GM19025 (cell line): ENCODE data around the gene ZIC4.

Experiments
- ATAC-seq: cut with Tn5 transposase; IDR thresholded peaks from one replicate; pipeline ENCODE4 v1.9.1; 2021; ENCODE audit warnings: mild to moderate bottlenecking, low read depth, moderate library complexity; ENCODE audit not compliant: unreplicated experiment

The ZIC4 gene

DNA sequence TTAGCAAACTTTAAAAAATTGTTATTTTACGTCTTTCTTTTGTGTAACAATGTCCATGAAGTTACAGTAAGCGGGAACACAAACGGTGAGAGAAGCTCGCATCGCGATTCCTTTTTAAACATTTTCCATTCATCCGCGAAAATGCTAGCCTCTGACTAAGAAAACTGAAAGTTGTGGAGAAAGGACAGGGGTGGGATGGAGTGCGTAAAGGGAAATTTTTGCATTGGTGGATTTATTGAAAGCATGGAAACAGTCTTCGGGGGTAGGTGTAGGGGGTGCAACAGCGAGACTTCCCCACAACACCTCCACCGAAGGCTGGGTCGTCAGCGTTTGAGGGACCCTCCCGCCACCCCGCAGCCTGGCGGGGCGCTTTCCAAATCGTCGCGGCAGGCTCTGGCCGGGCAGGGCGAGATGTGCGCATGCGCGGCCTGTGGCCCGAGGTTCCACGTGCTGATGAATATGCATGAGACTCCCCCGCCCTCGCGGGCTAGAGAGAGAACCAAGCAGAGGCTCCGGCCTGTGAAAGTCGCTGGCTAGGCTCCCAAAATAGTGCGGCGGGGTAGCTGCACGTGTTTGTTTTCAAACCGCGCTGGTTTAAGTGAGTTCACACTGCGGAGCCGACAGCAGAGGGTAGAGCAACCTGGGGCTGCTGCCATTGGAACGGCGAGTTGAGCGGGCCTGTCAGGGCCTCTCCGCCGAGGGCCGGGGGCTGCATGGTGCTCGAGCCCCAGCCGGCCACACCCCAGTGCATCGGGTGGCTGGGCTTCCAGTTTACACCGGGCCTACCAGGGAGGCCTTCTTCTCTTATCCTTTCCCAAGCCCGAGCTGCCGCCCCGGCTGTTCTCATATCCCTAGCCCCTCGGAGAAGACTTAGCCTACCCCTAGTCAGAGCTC lies 12.7 kb upstream of the ZIC4 start:
- ATAC-seq, result no peak

DNA sequence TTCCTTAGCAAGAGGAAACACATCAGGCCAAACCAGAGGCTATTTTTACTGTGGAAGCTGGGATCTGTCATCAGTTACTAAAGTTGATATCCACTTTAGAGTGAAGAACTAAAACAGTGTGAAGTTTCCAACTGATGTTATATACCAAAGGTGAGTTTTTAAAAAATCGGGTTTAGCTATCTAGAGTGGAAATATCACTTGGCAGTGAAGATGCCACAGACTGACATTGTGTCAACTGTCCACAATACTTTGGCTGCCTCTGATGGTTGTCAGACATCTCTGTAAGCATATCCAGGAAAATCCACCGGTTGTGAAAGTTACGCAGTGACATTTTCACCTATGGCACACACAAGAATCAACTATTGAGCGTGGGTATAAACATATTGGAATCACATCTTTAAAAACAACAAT lies 12.0 kb upstream of the ZIC4 start:
- ATAC-seq, result no peak

DNA sequence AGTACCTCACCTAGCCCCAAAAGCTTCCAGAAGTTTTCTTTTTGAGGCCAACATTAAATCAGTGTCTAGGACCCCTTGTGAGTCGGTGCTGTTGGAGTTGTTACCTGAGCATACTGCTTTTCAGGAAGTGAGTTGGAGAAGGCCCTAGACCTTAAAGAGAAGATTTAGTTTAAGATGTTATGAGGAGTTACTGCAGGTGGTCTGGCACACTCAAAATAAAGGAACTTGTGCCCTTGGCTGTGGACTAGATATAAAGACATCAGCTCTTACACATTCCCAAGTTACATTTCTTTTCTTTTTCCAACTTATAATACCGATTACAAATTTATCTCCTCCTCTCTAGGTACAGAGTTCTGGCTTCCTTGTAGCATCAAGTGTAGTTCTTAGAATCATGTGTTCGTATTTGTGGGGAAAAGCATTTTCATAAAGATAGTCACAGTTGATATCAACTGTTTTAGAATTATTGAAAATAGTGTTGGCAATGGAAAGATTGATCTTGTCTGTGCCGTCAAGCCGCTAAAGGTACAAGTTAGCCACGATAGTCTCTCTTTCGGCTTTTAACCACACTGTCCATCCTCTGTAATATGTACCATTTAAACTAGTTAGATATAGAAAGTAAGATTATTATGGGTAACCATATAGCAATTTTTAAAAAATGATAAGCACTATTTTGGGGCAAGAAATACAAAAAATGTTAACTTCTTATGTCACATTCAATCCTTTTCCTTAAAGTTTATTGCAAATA lies 11.4 kb upstream of the ZIC4 start:
- ATAC-seq, result no peak

DNA sequence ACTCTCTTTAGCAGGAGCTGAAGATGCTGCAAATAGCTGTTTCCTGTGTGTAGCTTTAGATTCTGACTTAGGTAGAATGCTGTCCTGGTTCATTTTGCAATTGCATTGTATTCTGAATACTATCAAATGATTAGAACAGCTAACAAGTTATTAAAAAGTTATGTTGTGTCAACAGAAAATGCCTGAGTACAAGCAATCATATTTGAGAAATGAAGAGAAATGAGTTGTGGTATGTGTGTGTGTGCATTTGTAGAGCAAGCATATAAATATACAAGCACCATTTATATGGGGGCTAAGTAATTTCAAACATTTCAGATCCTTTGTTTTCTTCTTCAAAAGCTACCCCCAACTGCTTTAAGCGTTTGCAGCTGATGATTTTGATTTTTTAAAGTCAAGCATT lies 10.6 kb upstream of the ZIC4 start:
- ATAC-seq, result no peak

DNA sequence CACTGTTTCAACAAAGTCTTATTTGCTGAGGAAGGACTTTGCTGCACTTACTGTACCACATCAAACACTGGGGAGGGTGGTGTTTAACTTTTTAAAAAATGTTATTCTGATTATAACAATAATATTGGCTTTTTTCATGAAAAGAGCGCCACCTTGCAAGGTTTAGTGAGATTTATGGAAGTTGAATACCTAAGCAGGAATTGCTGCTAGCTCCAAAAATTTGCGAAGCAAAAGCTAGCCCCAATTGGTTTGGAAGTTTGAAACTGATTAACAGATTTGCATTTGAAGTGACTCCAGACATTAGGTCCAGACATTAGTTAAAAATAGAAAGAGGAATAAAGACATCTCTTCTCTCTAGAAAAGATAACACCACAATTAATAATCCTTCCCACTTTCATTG lies 9.5 kb upstream of the ZIC4 start:
- no peak for ATAC-seq

DNA sequence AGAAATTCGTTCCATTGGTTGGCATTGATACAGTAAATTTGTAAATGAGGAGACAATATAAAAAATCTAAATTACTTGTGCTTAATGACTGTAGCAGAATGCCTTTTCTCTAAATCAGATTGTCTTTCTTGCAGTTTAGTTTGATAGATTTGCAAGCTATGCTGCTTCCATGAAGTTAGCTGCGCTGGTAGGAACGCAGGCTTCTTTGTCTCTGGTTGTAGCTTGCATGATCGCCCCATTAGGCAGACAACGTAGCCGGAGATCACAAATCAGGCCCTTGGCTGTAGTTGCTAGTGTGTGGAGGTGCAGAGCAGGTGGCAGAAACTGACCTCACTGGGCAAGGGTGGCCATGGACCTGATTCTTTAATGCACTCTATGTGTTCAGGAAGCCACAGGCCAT lies 8.9 kb upstream of the ZIC4 start:
- ATAC-seq, result no peak

DNA sequence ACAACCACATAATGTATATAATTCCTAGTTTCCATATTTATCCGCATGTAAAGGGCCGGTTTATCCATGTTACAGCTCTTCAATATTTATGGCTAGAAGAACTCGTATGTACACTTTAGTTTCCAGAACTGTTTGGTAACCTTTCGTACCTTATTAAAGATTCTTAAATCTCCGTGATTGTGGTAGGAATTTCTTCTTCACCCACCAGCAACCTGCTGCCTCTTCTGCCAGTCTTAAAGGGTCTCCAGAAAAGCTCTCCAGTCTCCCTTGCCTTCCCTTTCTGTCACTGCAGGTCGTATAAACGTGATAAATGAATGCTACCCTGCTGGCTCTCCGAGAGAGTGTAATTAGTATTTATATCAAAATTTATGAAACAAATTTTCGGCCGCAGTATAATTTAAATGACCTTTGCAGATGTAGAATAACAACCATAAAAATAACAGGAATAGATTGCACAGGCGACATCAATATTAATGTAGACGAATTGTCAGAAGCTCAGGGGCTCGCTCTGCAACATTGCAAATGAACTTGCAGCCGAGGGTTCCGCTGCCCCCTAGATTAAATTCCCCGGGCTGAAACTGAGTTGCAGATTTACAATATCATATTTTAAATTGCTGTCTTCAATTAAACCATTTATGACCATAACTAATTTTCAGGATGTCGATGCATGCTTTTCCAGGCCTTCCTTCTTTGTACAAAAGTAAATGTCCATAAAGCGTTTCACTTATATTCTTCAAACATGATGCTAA lies 8.2 kb upstream of the ZIC4 start:
- ATAC-seq, result no peak

DNA sequence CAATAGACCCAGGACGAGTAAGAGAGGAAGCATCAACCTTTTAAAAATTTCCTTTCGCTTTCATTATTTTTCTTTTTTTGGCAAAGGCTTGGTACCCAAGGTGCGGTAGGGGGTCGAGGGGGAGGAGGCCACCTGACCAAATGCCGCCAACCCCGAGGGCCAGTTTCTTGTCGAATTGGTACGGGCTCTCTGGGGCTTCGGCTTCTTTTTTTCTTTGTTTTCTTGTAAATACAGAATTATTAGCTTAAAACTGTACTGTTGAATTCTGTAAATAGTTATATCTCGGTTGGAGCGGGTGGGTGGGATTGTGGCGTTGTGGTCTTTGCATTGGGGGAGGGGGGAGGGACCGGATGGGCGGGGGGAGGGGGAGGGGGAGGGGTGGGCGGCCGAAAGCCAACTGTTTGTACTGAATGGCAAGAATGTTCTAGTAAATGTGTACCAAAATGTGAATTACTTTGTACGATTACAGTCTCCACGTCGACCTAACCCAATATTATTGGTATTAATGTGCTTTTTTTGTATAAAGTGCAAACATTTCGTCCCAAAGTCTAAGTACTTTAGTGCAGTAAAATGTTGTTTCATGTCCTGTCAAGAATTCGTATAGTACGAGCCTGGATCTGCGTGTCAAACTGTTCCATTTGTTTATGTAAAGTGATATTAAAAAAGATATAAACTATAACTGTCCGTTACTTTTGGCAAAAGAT lies 7.5 kb upstream of the ZIC4 start:
- ATAC-seq, result no peak

DNA sequence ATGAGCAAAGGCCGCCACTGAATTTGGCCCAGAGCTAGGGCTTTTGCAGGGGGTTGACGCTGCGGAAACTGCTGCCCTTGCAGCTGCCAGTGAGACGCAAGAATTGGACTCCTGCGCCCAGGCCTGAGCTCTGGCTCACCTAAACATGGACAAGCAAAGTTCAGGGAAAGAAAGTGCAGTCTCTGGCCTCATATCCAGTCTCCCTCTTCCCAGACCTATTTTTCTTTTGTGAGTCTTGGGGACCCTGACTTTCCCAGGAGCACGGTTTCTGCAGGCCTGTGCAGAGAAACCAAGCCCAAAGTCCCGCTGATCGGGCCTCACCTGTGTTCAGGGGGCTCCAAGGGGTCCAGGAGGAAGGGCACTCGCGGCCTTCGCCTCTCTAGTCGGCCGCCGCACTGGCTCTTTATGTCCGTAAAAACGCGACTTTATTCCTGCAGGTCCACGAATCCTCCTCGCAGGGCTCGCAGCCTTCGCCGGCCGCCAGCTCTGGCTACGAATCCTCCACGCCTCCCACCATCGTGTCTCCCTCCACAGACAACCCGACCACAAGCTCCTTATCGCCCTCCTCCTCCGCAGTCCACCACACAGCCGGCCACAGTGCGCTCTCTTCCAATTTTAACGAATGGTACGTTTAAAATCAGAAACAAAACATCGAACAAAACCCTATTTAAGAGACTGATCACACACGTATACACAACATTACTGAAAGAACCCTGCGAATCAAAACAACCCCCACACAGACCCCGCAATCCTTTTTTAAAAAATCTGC lies 6.8 kb upstream of the ZIC4 start:
- ATAC-seq, result no peak

DNA sequence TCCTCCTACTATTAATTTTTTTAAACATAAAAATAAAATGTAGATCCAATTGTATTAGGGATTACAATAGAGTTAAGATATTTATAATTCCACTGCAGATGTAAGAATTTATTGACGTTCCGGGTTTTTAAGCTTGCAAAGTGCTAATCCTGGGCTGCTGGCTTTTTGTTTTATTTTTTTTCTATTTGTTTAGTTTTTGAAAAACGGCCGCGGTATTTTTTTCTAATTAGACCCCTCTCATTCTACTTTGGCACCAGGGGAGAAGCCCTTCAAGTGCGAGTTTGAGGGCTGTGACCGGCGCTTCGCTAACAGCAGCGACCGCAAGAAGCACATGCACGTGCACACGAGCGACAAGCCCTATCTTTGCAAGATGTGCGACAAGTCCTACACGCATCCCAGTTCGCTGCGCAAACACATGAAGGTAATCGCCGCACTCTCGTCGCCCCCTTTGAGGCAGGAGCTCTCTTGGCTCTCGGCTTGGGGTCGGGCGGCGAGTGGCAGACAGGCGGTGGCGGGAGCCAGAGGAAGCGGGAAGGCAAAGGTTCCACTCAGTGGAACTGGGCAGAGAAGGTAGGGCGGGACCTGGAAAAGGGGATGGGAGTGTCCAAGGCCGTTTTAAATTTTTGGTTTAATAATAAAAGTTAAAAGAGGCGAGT lies 6.0 kb upstream of the ZIC4 start:
- no peak for ATAC-seq

DNA sequence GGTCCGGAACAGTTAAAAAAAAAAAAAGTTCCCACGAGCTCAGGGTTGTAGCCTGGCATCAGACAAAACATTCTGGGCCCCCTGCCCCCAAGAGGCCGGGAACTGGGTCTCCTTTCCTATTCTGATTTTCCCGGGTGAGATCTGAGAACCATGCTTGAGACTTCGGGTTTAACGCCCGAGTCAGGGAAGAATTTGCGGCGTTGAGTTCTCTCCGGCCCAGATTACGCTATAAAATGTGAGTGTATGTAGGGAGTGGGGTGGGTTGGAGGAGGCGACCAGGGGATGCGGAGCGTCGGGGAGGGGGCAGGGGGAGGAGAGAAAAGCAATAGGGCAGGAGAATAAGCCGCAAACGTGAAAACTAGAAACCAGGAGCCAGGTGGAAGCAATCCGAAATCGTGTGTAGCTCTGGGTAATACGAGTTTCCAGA lies 5.5 kb upstream of the ZIC4 start:
- no peak for ATAC-seq

DNA sequence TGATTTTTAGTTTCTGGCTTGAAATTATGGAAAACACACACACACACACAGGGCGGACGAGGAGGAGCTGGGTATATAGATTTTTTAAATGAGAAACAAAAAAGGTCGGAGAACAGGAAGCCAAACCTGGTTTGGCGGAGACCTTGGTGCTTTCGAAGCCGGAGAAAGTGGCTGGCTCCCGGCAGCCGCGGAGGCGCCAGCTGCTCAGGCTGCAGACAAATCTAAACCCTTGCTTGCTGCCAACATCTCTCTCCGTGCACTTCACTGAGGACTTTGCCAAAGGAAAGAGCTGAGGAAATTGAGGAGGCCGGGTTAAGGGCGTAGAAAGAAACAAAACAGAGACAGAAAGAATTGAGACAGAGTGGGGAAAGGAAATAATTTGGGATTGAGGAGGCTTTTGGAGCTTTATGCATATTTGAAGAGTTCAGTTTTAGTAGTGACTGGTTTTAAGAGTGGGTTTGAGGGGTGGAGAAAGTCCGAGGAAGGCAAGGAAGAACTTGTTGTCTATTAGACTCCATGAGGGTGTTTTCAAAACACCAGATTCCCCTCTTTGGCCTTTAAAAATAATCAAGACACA lies 5.0 kb upstream of the ZIC4 start:
- ATAC-seq, result no peak

DNA sequence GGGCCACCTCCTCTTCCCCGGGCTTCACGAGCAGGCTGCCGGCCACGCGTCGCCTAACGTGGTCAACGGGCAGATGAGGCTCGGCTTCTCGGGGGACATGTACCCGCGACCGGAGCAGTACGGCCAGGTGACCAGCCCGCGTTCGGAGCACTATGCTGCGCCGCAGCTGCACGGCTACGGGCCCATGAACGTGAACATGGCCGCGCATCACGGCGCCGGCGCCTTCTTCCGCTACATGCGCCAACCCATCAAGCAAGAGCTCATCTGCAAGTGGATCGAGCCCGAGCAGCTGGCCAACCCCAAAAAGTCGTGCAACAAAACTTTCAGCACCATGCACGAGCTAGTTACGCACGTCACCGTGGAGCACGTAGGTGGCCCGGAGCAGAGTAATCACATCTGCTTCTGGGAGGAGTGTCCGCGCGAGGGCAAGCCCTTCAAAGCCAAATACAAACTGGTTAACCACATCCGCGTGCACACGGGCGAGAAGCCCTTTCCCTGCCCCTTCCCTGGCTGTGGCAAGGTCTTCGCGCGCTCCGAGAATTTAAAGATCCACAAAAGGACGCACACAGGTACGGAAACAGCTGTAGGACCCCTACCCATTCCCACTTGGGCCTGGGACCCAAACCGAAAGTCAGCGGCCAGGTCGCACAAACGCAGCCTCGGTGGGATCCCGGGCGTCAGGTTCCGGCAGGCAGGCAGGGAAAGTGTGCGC lies 4.3 kb upstream of the ZIC4 start:
- ATAC-seq, result no peak

DNA sequence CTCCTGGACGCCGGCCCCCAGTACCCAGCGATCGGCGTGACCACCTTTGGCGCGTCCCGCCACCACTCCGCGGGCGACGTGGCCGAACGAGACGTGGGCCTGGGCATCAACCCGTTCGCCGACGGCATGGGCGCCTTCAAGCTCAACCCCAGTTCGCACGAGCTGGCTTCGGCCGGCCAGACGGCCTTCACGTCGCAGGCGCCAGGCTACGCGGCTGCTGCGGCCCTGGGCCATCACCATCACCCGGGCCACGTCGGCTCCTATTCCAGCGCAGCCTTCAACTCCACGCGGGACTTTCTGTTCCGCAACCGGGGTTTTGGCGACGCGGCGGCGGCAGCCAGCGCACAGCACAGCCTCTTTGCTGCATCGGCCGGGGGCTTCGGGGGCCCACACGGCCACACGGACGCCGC lies 3.8 kb upstream of the ZIC4 start:
- no peak for ATAC-seq

DNA sequence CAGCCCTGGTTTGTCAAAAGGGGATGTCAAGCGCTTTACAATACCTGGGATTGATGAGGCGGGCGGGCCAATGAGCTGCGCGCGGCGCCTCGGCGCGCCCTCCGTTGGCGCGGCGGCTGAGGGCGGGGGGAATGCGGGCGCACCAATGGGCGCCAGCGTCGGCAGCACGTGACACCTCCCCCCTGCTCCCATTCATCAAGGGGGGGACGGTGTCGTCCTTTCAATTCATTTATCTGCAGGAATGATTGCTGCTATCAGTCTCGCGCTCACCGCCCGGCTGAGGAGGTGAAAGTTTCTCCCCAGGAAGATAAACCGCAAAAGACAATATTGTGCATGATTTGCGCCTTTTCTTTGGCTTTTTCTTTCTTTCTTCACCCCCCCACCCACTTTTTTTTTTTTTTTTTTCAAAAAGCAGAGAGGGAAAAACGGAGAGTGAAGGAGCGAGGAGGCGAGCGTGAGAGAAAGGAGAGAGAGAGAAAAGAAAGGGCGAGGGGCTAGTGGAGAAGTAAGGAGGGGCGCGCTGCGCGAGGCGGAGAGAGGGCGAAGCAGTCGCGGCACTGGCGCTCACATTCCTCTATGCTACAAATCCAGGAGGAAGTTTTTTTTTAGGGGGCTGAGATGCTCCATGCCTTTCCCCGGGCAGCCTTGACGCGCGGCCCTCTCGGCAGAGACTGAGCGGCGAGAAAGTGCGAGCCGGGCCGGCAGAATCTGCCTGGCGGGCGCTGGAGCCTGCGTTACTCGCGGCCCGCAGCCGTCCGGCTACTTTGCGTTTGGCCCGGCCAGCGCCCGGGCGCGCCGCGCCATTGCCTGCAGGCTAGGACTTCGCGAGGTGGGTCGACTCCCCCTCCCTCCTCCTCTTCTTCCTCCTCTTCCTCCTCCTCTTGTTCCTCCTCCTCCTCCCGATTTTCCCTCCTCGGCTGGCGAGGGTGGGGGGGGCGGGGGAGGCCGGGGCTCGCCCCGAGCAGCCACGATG lies 3.1 kb upstream of the ZIC4 start, which contains the start of gene ZIC1:
ZIC1 (plus strand) TSS at position 223 of the 973 bp plus-strand sequence; CDS start at position 971, 748 bp downstream.
- ATAC-seq, result no peak

DNA sequence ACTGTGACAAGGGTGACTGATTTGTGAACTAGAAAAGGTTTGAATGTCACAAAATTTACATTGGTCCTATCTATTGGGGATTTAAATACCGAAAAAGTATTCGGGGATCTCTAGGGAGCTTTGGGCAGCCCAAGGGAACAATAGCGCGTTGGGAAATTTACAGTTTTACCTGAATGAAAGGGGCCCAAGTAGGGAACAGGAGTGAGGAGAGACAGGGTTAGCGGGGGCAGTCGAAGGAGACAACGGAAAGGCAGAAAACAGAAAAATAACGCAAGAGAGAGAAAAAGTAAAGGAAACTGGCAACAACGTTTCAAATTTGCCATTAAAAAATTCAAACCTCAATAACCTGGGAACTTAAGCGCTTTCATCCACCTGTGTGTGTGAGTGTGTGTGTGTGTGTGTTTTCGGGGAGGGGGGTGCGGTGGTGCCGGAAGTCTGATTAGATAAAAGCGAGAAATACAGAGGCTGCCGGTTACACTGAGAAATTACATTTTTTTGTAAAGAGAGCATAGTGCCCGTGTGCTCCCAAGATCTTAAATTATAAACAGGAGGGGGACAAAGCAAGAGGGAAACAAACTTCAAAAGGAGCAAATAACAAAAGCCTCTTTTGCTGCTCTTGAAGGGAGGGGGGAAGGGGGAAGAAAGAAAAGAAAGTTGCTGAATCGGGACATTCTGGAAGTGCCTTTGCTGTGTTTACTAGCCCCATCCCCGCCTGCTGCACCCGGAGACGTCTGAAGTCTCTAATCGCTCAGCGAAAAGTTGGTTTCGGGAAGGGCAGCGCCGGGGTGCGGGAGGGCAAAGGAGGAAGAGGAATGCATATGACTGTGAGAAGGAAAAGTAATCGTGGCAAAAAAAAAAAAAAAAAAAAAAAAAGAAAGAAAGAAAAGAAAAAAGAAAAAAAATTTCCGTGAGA lies 2.1 kb upstream of the ZIC4 start:
- no peak for ATAC-seq
